CD8-positive, alpha-beta memory T cell (primary cell): ENCODE measurements around the gene CA10. TPM values are rescaled to one million over a fixed set of nuclear protein-coding genes. Genes with fewer than 3 reads are reported as not detected.

Experiments
- CTCF ChIA-PET: fragments of 350-600 bp; sonication (Branson Sonifier 250); formaldehyde crosslinking; loops from one replicate; lab custom pipeline; 2021; ENCODE audit warnings: antibody characterized with exemption; lab: Charles Lee
- POLR2A ChIA-PET: fragments of 350-600 bp; sonication (Branson Sonifier 250); formaldehyde crosslinking; loops from one replicate; lab custom pipeline; 2021; ENCODE audit warnings: antibody characterized with exemption; lab: Charles Lee
- DNase-seq, 5 donors: peaks; one replicate each; pipeline versions ENCODE4 v3.0.0 to v3.0.0-alpha.2; 2020 to 2022; ENCODE audit warnings: mixed read lengths in 1 of 5
- H3K27ac ChIP-seq: one replicate; pipeline ENCODE4 v1.7.0; 2013; ENCODE audit warnings: low read depth, mild to moderate bottlenecking, low read length, moderate library complexity
- H3K27me3 ChIP-seq: 2 replicates; pipeline ENCODE4 v1.7.0; 2013; ENCODE audit warnings: low read length, mild to moderate bottlenecking; ENCODE audit not compliant: insufficient read depth, poor library complexity, severe bottlenecking
- H3K36me3 ChIP-seq: 2 replicates; pipeline ENCODE4 v1.7.0; 2013; ENCODE audit warnings: mild to moderate bottlenecking, low read length, moderate library complexity; ENCODE audit not compliant: insufficient read depth
- H3K4me1 ChIP-seq: 2 replicates; pipeline ENCODE4 v1.7.0; 2013; ENCODE audit warnings: mild to moderate bottlenecking, low read length, moderate library complexity; ENCODE audit not compliant: insufficient read depth
- H3K4me3 ChIP-seq: 2 replicates; pipeline ENCODE4 v1.7.0; 2013; ENCODE audit warnings: mild to moderate bottlenecking, low read length
- H3K9me3 ChIP-seq: 2 replicates; pipeline ENCODE4 v1.7.0; 2013; ENCODE audit warnings: mild to moderate bottlenecking, low read length
- H3K27ac Mint-ChIP-seq, 8 donors: one replicate each; pipeline ENCODE4 v1.8.0; 2020 to 2021; ENCODE audit warnings: mixed read lengths in 8 of 8, mild to moderate bottlenecking in 6 of 8, inconsistent platforms in 3 of 8, moderate library complexity in 3 of 8
- H3K27me3 Mint-ChIP-seq, 2 donors: one replicate each; pipeline ENCODE4 v1.8.0; 2020 to 2021; ENCODE audit warnings: mixed read lengths in 2 of 2, mild to moderate bottlenecking in 1 of 2, moderate library complexity in 1 of 2
- H3K36me3 Mint-ChIP-seq, 3 donors: one replicate each; pipeline ENCODE4 v1.8.0; 2020 to 2021; ENCODE audit warnings: mixed read lengths in 3 of 3, inconsistent platforms in 1 of 3, mild to moderate bottlenecking in 1 of 3
- H3K4me1 Mint-ChIP-seq, 3 donors: one replicate each; pipeline ENCODE4 v1.8.0; 2020 to 2021; ENCODE audit warnings: mixed read lengths in 3 of 3, inconsistent platforms in 1 of 3, mild to moderate bottlenecking in 1 of 3
- H3K4me3 Mint-ChIP-seq, 7 donors: one replicate each; pipeline ENCODE4 v1.8.0; 2020 to 2021; ENCODE audit warnings: mixed read lengths in 7 of 7, mild to moderate bottlenecking in 6 of 7, moderate library complexity in 4 of 7, inconsistent platforms in 2 of 7
- H3K9me3 Mint-ChIP-seq, 5 donors: one replicate each; pipeline ENCODE4 v1.8.0; 2020 to 2022; ENCODE audit warnings: mixed read lengths in 5 of 5, mild to moderate bottlenecking in 3 of 5, moderate library complexity in 2 of 5, inconsistent platforms in 1 of 5
- polyA plus RNA-seq: library from polyadenylated mRNA; unstranded; fragments of 300-500 nt; fragmentation: Illumina TruSeq; gene quantifications from one replicate; pipeline ENCODE4 v1.2.3, GENCODE V29; 2021
- total RNA-seq, 2 experiments: library from RNA; stranded (reverse); gene quantifications; one replicate each; pipeline ENCODE4 v1.2.3, GENCODE V29; 2021

Gene CA10
- total and polyA plus RNA-seq, 3 experiments from 2014 or later, result 0.18 TPM; not detected in 2

GRCh38 chr17:51848451-51848850 lies 310.1 kb downstream of the CA10 start:
- ChIA-PET CTCF (no interaction called here), POLR2A (no interaction called here)
- H3K36me3 Mint-ChIP-seq, result no peaks in the 10 kb centered on the region
- H3K27ac Mint-ChIP-seq, result no peak overlapping the region
- no peaks in the 10 kb centered on the region for H3K4me1 ChIP-seq
- H3K4me1 Mint-ChIP-seq, result no peaks in the 10 kb centered on the region
- H3K27me3 Mint-ChIP-seq, result peaks cover 0 to 2% of the 10 kb centered on the region in 2 donors
- H3K4me3 ChIP-seq, result no peak overlapping the region
- no peak overlapping the region for H3K4me3 Mint-ChIP-seq
- no peaks in the 10 kb centered on the region for H3K9me3 ChIP-seq
- no peak for DNase-seq
- no peaks in the 10 kb centered on the region for H3K27me3 ChIP-seq
- H3K27ac ChIP-seq, result no peak overlapping the region
- peaks cover 0 to 1% (median 0%) of the 10 kb centered on the region in 5 donors for H3K9me3 Mint-ChIP-seq
- H3K36me3 ChIP-seq, result no peaks in the 10 kb centered on the region

GRCh38 chr17:51846566-51846965 lies 311.9 kb downstream of the CA10 start:
- no peaks in the 10 kb centered on the region for H3K4me1 Mint-ChIP-seq
- no peaks in the 10 kb centered on the region for H3K36me3 Mint-ChIP-seq
- no peaks in the 10 kb centered on the region for H3K36me3 ChIP-seq
- no peaks in the 10 kb centered on the region for H3K9me3 ChIP-seq
- no peaks in the 10 kb centered on the region for H3K9me3 Mint-ChIP-seq
- no peaks in the 10 kb centered on the region for H3K27me3 ChIP-seq
- no peak overlapping the region for H3K27ac Mint-ChIP-seq
- no peaks in the 10 kb centered on the region for H3K4me1 ChIP-seq
- no peak overlapping the region for H3K4me3 ChIP-seq
- H3K27me3 Mint-ChIP-seq, result peaks cover 0 to 2% of the 10 kb centered on the region in 2 donors
- no peak overlapping the region for H3K4me3 Mint-ChIP-seq
- CTCF ChIA-PET, result no interaction called here
- DNase-seq, result no peak
- H3K27ac ChIP-seq, result no peak overlapping the region
- POLR2A ChIA-PET, result no interaction called here

GRCh38 chr17:51845776-51846175 lies 312.7 kb downstream of the CA10 start:
- CTCF ChIA-PET, result no interaction called here
- no peak overlapping the region for H3K4me3 Mint-ChIP-seq

GRCh38 chr17:51842763-51843162 lies 315.8 kb downstream of the CA10 start:
- no peak for DNase-seq
- no peaks in the 10 kb centered on the region for H3K27me3 ChIP-seq
- POLR2A ChIA-PET, result no interaction called here
- H3K4me3 ChIP-seq, result no peak overlapping the region
- no peaks in the 10 kb centered on the region for H3K36me3 ChIP-seq
- Mint-ChIP-seq H3K27ac (no peak overlapping the region), H3K27me3 (peaks cover 0 to 5% of the 10 kb centered on the region in 2 donors), H3K4me1 (no peaks in the 10 kb centered on the region), H3K9me3 (peaks cover 0 to 2% (median 0%) of the 10 kb centered on the region in 5 donors), H3K36me3 (no peaks in the 10 kb centered on the region), H3K4me3 (no peak overlapping the region)
- no peak overlapping the region for H3K27ac ChIP-seq
- CTCF ChIA-PET, result no interaction called here
- no peaks in the 10 kb centered on the region for H3K4me1 ChIP-seq
- H3K9me3 ChIP-seq, result no peaks in the 10 kb centered on the region

More at GRCh38 chr17:51845776-51846175, 312.7 kb downstream of the CA10 start:
- H3K4me1 Mint-ChIP-seq, result no peaks in the 10 kb centered on the region
- Histone ChIP-seq H3K27ac (no peak overlapping the region), H3K4me1 (no peaks in the 10 kb centered on the region), H3K36me3 (no peaks in the 10 kb centered on the region), H3K4me3 (no peak overlapping the region), H3K9me3 (no peaks in the 10 kb centered on the region), H3K27me3 (no peaks in the 10 kb centered on the region)
- peaks cover 0 to 5% of the 10 kb centered on the region in 2 donors for H3K27me3 Mint-ChIP-seq
- no peaks in the 10 kb centered on the region for H3K9me3 Mint-ChIP-seq
- H3K27ac Mint-ChIP-seq, result no peak overlapping the region
- no peak for DNase-seq
- POLR2A ChIA-PET, result no interaction called here
- no peaks in the 10 kb centered on the region for H3K36me3 Mint-ChIP-seq

GRCh38 chr17:51841669-51842068 lies 316.8 kb downstream of the CA10 start:
- CTCF ChIA-PET, result no interaction called here
- H3K4me3 Mint-ChIP-seq, result no peak overlapping the region

GRCh38 chr17:51840688-51841087 lies 317.8 kb downstream of the CA10 start:
- H3K27ac Mint-ChIP-seq, result no peak overlapping the region
- no peak overlapping the region for H3K4me3 Mint-ChIP-seq
- Histone ChIP-seq H3K9me3 (no peaks in the 10 kb centered on the region), H3K4me1 (no peaks in the 10 kb centered on the region), H3K27ac (no peak overlapping the region), H3K4me3 (no peak overlapping the region), H3K27me3 (no peaks in the 10 kb centered on the region), H3K36me3 (no peaks in the 10 kb centered on the region)
- POLR2A ChIA-PET, result no interaction called here
- H3K36me3 Mint-ChIP-seq, result no peaks in the 10 kb centered on the region
- DNase-seq, result no peak
- CTCF ChIA-PET, result no interaction called here
- peaks cover 0 to 5% of the 10 kb centered on the region in 2 donors for H3K27me3 Mint-ChIP-seq
- no peaks in the 10 kb centered on the region for H3K4me1 Mint-ChIP-seq
- H3K9me3 Mint-ChIP-seq, result peaks cover 0 to 2% (median 0%) of the 10 kb centered on the region in 5 donors

More at GRCh38 chr17:51841669-51842068, 316.8 kb downstream of the CA10 start:
- Histone ChIP-seq H3K27me3 (no peaks in the 10 kb centered on the region), H3K36me3 (no peaks in the 10 kb centered on the region), H3K27ac (no peak overlapping the region), H3K4me1 (no peaks in the 10 kb centered on the region), H3K4me3 (no peak overlapping the region), H3K9me3 (no peaks in the 10 kb centered on the region)
- peaks cover 0 to 5% of the 10 kb centered on the region in 2 donors for H3K27me3 Mint-ChIP-seq
- DNase-seq, result no peak
- no peak overlapping the region for H3K27ac Mint-ChIP-seq
- no peaks in the 10 kb centered on the region for H3K36me3 Mint-ChIP-seq
- POLR2A ChIA-PET, result no interaction called here
- peaks cover 0 to 2% (median 0%) of the 10 kb centered on the region in 5 donors for H3K9me3 Mint-ChIP-seq
- no peaks in the 10 kb centered on the region for H3K4me1 Mint-ChIP-seq

- peaks cover 0 to 6% of the 10 kb centered on the region in 2 donors for H3K27me3 Mint-ChIP-seq
- no peak overlapping the region for H3K4me3 ChIP-seq
- DNase-seq, result no peak
- H3K9me3 Mint-ChIP-seq, result peaks cover 0 to 8% (median 0%) of the 10 kb centered on the region in 5 donors
- no peaks in the 10 kb centered on the region for H3K36me3 ChIP-seq
- no peaks in the 10 kb centered on the region for H3K4me1 Mint-ChIP-seq
- no peaks in the 10 kb centered on the region for H3K36me3 Mint-ChIP-seq
- H3K27ac ChIP-seq, result no peak overlapping the region
- H3K27ac Mint-ChIP-seq, result no peak overlapping the region
- H3K9me3 ChIP-seq, result no peaks in the 10 kb centered on the region
- H3K27me3 ChIP-seq, result no peaks in the 10 kb centered on the region
- H3K4me3 Mint-ChIP-seq, result no peak overlapping the region
- ChIA-PET CTCF (interaction anchor here (0.8 kb wide), 1 partner anchor 23 kb away, joined by 3 read pairs; no protein-coding TSS in a partner anchor), POLR2A (no interaction called here)
- no peaks in the 10 kb centered on the region for H3K4me1 ChIP-seq
Measured at GRCh38 chr17:51833620-51834019, 324.9 kb downstream of the CA10 start.

- CTCF ChIA-PET, result interaction anchor here (0.8 kb wide), 1 partner anchor 23 kb away, joined by 3 read pairs; no protein-coding TSS in a partner anchor
- Mint-ChIP-seq H3K4me3 (no peak overlapping the region), H3K4me1 (no peaks in the 10 kb centered on the region), H3K36me3 (no peaks in the 10 kb centered on the region), H3K27ac (no peak overlapping the region), H3K27me3 (peaks cover 0 to 6% of the 10 kb centered on the region in 2 donors), H3K9me3 (peaks cover 0 to 8% (median 0%) of the 10 kb centered on the region in 5 donors)
- POLR2A ChIA-PET, result no interaction called here
- Histone ChIP-seq H3K4me1 (no peaks in the 10 kb centered on the region), H3K9me3 (no peaks in the 10 kb centered on the region), H3K27me3 (no peaks in the 10 kb centered on the region), H3K4me3 (no peak overlapping the region), H3K36me3 (no peaks in the 10 kb centered on the region), H3K27ac (no peak overlapping the region)
- no peak for DNase-seq
Measured at GRCh38 chr17:51833045-51833444, 325.5 kb downstream of the CA10 start.
